HepG2 (cell line): ENCODE results near the gene RAB6A. TPM values are rescaled to one million over a fixed set of nuclear protein-coding genes. Genes with fewer than 3 reads are reported as not detected.
A peak's percentile ranks its signal among the peaks of the same experiment; 100 is the strongest.

Experiments
- ARNT ChIP-seq: fragments of 450-650 bp; IDR thresholded peaks from 2 replicates; pipeline ENCODE4 v1.6.1; 2017
- BRCA1 ChIP-seq: sonication (generic); formaldehyde crosslinking; IDR thresholded peaks from 2 replicates; pipeline ENCODE4 v1.4.0; 2020; ENCODE audit warnings: missing genetic modification reagents
- CHD2 ChIP-seq: IDR thresholded peaks from 2 replicates; pipeline ENCODE4 v1.6.1; 2011; ENCODE audit warnings: low read depth, low read length, improper control_type of control experiment
- EEA1 ChIP-seq: sonication (generic); formaldehyde crosslinking; IDR thresholded peaks from 2 replicates; pipeline ENCODE4 v1.5.1; 2020; ENCODE audit warnings: mild to moderate bottlenecking, missing genetic modification reagents, borderline replicate concordance
- FOXK2 ChIP-seq: fragments of 450-650 bp; IDR thresholded peaks from 2 replicates; pipeline ENCODE4 v1.6.1; 2016
- FOXP1 ChIP-seq, 2 experiments: fragments of 450-650 bp in 1 of 2; IDR thresholded peaks; 2 replicates each; pipeline ENCODE4 v1.6.1; 2017 to 2018; ENCODE audit warnings: antibody characterized with exemption in 1 of 2
- GFI1 ChIP-seq: sonication (generic); formaldehyde crosslinking; IDR thresholded peaks from 2 replicates; pipeline ENCODE4 v1.5.0; 2020; ENCODE audit warnings: missing genetic modification reagents, mild to moderate bottlenecking, borderline replicate concordance
- HNRNPL ChIP-seq: fragments of 200-400 bp; formaldehyde crosslinking; IDR thresholded peaks from 2 replicates; pipeline ENCODE4 v1.6.1; 2017; ENCODE audit warnings: mild to moderate bottlenecking, low read depth, low read length
- MXI1 ChIP-seq: IDR thresholded peaks from 3 replicates; pipeline ENCODE4 v1.6.1; 2012; ENCODE audit warnings: low read depth, low read length, inconsistent platforms, borderline replicate concordance
- ONECUT2 ChIP-seq: sonication (generic); formaldehyde crosslinking; IDR thresholded peaks from 2 replicates; pipeline ENCODE4 v1.4.0; 2020; ENCODE audit warnings: missing genetic modification reagents
- PCBP2 ChIP-seq: fragments of 200-400 bp; formaldehyde crosslinking; optimal IDR thresholded peaks from 2 replicates; pipeline ENCODE3; 2018; ENCODE audit warnings: low read length, low read depth; ENCODE audit not compliant: poor library complexity, severe bottlenecking
- THAP11 ChIP-seq: IDR thresholded peaks from 2 replicates; pipeline ENCODE4 v1.6.1; 2016; ENCODE audit warnings: missing biosample characterization, missing genetic modification reagents
- ZKSCAN8 ChIP-seq: IDR thresholded peaks from 2 replicates; pipeline ENCODE4 v1.6.1; 2016; ENCODE audit warnings: borderline replicate concordance, missing genetic modification reagents, missing compliant biosample characterization
- ZNF552 ChIP-seq: sonication (generic); formaldehyde crosslinking; IDR thresholded peaks from 2 replicates; pipeline ENCODE4 v1.9.0; 2022; ENCODE audit warnings: missing genetic modification reagents, mild to moderate bottlenecking, borderline replicate concordance
- ZSCAN20 ChIP-seq: sonication (generic); formaldehyde crosslinking; IDR thresholded peaks from 2 replicates; pipeline ENCODE4 v1.4.0; 2020; ENCODE audit warnings: missing genetic modification reagents, mild to moderate bottlenecking, borderline replicate concordance
- polyA plus RNA-seq, 8 experiments: library from polyadenylated mRNA; depleted of rRNA in 3 of 8; stranded (reverse) in 7 of 8; unstranded in 1 of 8; fragments of >200 nt; fragmentation: Illumina TruSeq in 4 of 8; extraction: Trizol in 4 of 8; gene quantifications; 2 replicates each; pipeline versions ENCODE4 v1.2.1 to v1.2.3, GENCODE V29; 2011 to 2016; ENCODE audit warnings: low read depth in 4 of 8, missing spikeins in 1 of 8, mixed read lengths in 1 of 8; ENCODE audit not compliant: insufficient read depth in 1 of 8
- total RNA-seq, 5 experiments: library from RNA; depleted of rRNA; stranded (reverse); fragments of >200 nt; fragmentation: Illumina TruSeq; extraction: Trizol; gene quantifications; 2 replicates each; pipeline ENCODE4 v1.2.3, GENCODE V29; 2016; ENCODE audit warnings: low read depth in 1 of 5
- TF ChIP-seq, protein P1 (sequence below): sonication (generic); formaldehyde crosslinking; IDR thresholded peaks from 2 replicates; pipeline ENCODE4 v1.4.0; 2020; ENCODE audit warnings: missing genetic modification reagents
- TF ChIP-seq, protein P2 (sequence below): sonication (generic); formaldehyde crosslinking; conservative IDR thresholded peaks from 2 replicates; pipeline ENCODE4 v1.8.1; 2023; ENCODE audit warnings: missing genetic modification reagents
- TF ChIP-seq, protein P3 (sequence below): sonication (generic); formaldehyde crosslinking; conservative IDR thresholded peaks from 2 replicates; pipeline ENCODE4 v1.5.0; 2020; ENCODE audit warnings: missing genetic modification reagents
- TF ChIP-seq, protein P4 (sequence below): sonication (generic); formaldehyde crosslinking; IDR thresholded peaks from 2 replicates; pipeline ENCODE4 v1.8.0; 2022; ENCODE audit warnings: mild to moderate bottlenecking, missing genetic modification reagents, moderate library complexity
- TF ChIP-seq, protein P5 (sequence below): sonication (generic); formaldehyde crosslinking; IDR thresholded peaks from 2 replicates; pipeline ENCODE4 v1.8.0; 2022; ENCODE audit warnings: low read depth, missing genetic modification reagents
- TF ChIP-seq, protein P6 (sequence below): sonication (generic); formaldehyde crosslinking; IDR thresholded peaks from 2 replicates; pipeline ENCODE4 v1.9.0; 2021; ENCODE audit warnings: missing genetic modification reagents, borderline replicate concordance

RAB6A gene
- total and polyA plus RNA-seq, 2 of the 13 experiments (the other 11 are each of a cell fraction or from before 2014, with no cell fraction given), result 74.3 to 121 TPM

DNA sequence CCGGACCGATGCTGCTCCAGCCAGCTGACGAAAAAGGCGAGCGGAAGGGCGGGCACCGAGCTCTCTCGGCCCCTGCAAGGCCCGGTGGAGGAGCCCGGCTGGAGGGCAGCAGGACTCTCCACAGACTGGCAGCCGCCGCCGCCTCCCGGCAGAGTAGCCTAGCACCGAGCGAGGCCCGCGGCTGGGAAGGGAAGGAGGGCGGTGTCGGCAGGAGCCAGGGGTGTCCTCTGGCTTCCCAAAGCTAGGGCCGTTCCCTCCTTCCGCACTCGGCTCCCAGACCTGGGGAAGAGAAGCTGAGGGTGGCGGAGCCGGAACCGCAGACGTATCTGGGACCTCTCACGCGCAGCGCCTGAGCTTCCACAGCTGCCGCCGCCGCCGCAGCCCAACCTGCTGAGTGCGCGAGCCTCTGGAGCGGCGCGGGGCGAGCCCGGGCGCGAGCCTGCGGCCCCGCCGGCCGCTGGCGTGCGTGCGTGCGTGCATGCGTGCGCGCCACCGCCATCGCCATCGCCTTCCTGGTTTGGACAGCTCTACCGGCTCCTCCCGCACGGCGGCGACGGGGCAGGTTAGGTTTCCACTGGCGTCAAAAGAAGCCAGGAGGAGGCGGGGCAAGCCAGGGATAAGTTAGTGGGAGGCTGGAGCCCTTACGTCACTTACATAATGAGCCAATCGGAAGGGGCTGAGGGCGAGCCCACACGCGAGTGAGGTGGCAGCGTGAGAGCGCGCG lies at the start of gene RAB6A (continued):
- no peak for TF ChIP-seq FOXP1 (IDR thresholded peaks at IDR 0.05)
- no peak for TF ChIP-seq FOXP1 (CRISPR knock-in tag; IDR thresholded peaks at IDR 0.05)
- TF ChIP-seq THAP11 (CRISPR knock-in tag), result peak; percentile 82
- TF ChIP-seq BRCA1, result no peak
- no peak for TF ChIP-seq ZSCAN20 (CRISPR knock-in tag)
- TF ChIP-seq CHD2, result no peak
- TF ChIP-seq, protein P1, sequence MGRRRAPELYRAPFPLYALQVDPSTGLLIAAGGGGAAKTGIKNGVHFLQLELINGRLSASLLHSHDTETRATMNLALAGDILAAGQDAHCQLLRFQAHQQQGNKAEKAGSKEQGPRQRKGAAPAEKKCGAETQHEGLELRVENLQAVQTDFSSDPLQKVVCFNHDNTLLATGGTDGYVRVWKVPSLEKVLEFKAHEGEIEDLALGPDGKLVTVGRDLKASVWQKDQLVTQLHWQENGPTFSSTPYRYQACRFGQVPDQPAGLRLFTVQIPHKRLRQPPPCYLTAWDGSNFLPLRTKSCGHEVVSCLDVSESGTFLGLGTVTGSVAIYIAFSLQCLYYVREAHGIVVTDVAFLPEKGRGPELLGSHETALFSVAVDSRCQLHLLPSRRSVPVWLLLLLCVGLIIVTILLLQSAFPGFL (CRISPR knock-in tag), result no peak
- TF ChIP-seq, protein P2, sequence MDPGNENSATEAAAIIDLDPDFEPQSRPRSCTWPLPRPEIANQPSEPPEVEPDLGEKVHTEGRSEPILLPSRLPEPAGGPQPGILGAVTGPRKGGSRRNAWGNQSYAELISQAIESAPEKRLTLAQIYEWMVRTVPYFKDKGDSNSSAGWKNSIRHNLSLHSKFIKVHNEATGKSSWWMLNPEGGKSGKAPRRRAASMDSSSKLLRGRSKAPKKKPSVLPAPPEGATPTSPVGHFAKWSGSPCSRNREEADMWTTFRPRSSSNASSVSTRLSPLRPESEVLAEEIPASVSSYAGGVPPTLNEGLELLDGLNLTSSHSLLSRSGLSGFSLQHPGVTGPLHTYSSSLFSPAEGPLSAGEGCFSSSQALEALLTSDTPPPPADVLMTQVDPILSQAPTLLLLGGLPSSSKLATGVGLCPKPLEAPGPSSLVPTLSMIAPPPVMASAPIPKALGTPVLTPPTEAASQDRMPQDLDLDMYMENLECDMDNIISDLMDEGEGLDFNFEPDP (CRISPR knock-in tag), result no peak
- TF ChIP-seq ONECUT2 (CRISPR knock-in tag), result no peak
- TF ChIP-seq FOXK2, result no peak
- TF ChIP-seq, protein P3, sequence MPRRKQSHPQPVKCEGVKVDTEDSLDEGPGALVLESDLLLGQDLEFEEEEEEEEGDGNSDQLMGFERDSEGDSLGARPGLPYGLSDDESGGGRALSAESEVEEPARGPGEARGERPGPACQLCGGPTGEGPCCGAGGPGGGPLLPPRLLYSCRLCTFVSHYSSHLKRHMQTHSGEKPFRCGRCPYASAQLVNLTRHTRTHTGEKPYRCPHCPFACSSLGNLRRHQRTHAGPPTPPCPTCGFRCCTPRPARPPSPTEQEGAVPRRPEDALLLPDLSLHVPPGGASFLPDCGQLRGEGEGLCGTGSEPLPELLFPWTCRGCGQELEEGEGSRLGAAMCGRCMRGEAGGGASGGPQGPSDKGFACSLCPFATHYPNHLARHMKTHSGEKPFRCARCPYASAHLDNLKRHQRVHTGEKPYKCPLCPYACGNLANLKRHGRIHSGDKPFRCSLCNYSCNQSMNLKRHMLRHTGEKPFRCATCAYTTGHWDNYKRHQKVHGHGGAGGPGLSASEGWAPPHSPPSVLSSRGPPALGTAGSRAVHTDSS (CRISPR knock-in tag), result no peak
- no peak for TF ChIP-seq PCBP2
- no peak for TF ChIP-seq ZKSCAN8 (CRISPR knock-in tag)
- no peak for TF ChIP-seq ZNF552 (CRISPR knock-in tag)
- TF ChIP-seq MXI1, result peak; percentile 90; the same call in 1 of the 3 replicates
- no peak for TF ChIP-seq ARNT
- TF ChIP-seq EEA1 (CRISPR knock-in tag), result no peak
- no peak for TF ChIP-seq GFI1 (CRISPR knock-in tag)
- TF ChIP-seq, protein P4, sequence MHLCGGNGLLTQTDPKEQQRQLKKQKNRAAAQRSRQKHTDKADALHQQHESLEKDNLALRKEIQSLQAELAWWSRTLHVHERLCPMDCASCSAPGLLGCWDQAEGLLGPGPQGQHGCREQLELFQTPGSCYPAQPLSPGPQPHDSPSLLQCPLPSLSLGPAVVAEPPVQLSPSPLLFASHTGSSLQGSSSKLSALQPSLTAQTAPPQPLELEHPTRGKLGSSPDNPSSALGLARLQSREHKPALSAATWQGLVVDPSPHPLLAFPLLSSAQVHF (CRISPR knock-in tag), result no peak; the same call in 1 of the 2 replicates
- TF ChIP-seq, protein P5, sequence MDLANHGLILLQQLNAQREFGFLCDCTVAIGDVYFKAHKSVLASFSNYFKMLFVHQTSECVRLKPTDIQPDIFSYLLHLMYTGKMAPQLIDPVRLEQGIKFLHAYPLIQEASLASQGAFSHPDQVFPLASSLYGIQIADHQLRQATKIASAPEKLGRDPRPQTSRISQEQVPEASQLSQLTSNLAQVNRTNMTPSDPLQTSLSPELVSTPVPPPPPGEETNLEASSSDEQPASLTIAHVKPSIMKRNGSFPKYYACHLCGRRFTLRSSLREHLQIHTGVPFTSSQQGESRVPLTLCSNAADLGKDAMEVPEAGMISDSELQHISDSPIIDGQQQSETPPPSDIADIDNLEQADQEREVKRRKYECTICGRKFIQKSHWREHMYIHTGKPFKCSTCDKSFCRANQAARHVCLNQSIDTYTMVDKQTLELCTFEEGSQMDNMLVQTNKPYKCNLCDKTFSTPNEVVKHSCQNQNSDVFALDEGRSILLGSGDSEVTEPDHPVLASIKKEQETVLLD (CRISPR knock-in tag), result peak; percentile 74; the same call in 1 of the 2 replicates
- no peak for TF ChIP-seq HNRNPL
- TF ChIP-seq, protein P6, sequence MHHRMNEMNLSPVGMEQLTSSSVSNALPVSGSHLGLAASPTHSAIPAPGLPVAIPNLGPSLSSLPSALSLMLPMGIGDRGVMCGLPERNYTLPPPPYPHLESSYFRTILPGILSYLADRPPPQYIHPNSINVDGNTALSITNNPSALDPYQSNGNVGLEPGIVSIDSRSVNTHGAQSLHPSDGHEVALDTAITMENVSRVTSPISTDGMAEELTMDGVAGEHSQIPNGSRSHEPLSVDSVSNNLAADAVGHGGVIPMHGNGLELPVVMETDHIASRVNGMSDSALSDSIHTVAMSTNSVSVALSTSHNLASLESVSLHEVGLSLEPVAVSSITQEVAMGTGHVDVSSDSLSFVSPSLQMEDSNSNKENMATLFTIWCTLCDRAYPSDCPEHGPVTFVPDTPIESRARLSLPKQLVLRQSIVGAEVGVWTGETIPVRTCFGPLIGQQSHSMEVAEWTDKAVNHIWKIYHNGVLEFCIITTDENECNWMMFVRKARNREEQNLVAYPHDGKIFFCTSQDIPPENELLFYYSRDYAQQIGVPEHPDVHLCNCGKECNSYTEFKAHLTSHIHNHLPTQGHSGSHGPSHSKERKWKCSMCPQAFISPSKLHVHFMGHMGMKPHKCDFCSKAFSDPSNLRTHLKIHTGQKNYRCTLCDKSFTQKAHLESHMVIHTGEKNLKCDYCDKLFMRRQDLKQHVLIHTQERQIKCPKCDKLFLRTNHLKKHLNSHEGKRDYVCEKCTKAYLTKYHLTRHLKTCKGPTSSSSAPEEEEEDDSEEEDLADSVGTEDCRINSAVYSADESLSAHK (CRISPR knock-in tag), result no peak
